HG02943 (cell line): ENCODE results near the gene ATP9B.
"Not testable (repeated sequence)": the region's sequence is repeated elsewhere in the genome, so short reads cannot be mapped to it uniquely, and the experiment has no call there.

Experiments used
- ATAC-seq: cut with Tn5 transposase; IDR thresholded peaks from one replicate; pipeline ENCODE4 v1.9.1; 2021; ENCODE audit warnings: mild to moderate bottlenecking, low read depth, moderate library complexity; ENCODE audit not compliant: unreplicated experiment

The ATP9B gene

DNA sequence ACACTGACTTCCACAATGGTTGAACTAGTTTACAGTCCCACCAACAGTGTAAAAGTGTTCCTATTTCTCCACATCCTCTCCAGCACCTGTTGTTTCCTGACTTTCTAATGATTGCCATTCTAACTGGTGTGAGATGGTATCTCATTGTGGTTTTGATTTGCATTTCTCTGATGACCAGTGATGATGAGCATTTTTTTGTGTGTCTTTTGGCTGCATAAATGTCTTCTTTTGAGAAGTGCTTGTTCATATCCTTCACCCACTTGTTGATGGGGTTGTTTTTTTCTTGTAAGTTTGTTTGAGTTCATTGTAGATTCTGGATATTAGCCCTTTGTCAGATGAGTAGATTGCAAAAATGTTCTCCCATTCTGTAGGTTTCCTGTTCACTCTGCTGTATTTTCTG lies 202.6 kb downstream of the ATP9B start:
- ATAC-seq: not testable (repeated sequence)

- no peak for ATAC-seq
Measured at GRCh38 chr18:79272916-79273315, 203.7 kb downstream of the ATP9B start.

DNA sequence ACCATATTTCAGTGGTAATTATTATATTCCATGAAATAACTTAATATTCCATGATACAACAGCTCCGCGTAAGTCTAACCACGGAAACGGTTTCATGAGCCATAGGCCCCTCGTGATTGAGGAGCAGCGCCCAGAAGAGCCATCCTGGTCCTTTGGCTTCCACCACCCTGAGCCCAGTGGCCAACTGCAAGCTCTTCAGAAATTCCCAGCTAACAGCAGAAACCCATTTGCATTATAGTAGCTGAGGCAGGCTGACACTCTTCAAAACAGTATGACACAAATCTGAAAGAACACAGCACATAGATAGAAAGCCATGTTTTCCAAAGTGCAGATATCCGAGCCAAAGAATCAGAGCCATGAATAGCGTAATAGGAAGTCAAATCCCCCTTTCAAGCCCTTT lies 205.6 kb downstream of the ATP9B start:
- no peak for ATAC-seq

GRCh38 chr18:79275461-79275860 lies 206.3 kb downstream of the ATP9B start:
- ATAC-seq: no peak

DNA sequence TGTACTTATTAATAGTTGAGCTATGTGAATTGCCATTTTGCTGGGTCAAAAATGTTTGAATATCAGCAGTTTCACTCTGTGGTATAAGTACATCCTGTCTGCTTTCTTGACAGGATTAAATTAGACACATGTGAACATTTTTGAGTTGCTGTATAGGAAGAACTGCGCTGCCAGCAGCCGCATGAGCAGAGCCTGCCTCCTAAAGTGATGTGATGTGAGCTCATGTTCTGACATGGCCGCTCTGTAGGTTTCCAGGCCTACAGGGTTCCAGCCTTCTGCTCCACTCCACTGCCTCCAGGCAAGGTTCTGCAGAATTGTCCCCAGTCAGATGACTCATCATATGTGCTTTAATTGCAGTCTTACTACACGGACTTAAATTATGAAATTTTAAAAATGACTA lies 206.8 kb downstream of the ATP9B start:
- ATAC-seq: no peak

DNA sequence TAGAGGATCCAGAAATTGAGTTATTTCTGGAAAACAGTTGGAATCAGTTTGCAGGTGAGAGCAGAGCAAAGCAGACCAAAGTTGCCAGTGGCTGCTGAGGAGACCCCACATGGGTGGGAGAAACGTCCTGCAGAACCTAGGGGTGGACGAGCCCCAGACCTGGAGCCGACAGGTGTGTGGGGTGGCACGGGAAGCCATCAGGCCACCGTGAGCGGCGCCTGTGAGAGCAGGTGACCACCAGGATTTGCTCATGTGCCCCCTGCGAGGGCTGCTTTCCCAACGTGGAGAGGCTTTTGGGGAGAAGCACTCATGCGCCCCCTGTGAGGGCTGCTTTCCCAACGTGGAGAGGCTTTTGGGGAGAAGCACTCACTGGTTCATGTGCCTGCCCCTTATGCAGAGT lies 209.7 kb downstream of the ATP9B start:
- no peak for ATAC-seq

- ATAC-seq: no peak
Measured at GRCh38 chr18:79283131-79283810, 214.1 kb downstream of the ATP9B start.

- no peak for ATAC-seq
Measured at GRCh38 chr18:79283929-79284328, 214.7 kb downstream of the ATP9B start.

GRCh38 chr18:79285191-79285590 lies 216.0 kb downstream of the ATP9B start:
- ATAC-seq: not testable (repeated sequence)

DNA sequence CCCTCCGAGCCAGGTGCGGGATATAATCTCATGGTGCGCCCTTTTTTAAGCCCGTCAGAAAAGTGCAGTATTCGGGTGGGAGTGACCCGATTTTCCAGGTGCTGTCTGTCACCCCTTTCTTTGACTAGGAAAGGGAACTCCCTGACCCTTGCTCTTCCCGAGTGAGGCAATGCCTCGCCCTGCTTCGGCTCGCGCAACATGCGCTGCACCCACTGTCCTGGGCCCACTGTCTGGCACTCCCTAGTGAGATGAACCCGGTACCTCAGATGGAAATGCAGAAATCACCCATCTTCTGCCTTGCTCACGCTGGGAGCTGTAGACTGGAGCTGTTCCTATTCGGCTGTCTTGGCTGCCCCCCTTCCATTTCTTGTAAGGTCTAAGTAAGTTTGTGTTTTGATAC lies 221.2 kb downstream of the ATP9B start:
- not testable (repeated sequence) for ATAC-seq

DNA sequence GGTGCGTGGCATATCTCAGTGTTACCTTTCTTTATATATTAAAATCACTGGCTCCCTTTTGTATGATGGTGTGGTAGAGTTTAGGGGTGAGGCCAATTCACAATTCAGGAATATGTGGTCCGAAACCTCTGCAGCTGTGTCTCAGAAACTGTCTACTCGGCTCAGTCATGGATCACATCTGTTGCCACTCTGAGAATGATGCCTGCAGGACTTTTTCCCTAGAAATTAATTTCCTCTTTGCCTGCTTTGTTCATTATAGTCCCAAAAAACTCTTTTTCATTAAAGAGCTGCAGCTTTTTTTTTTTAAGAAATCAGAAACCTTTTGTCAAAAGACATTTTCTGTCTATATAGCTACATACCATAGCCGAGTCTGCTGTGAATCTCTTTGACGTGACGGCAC lies 221.7 kb downstream of the ATP9B start:
- no peak for ATAC-seq

GRCh38 chr18:79294235-79294634 lies 225.0 kb downstream of the ATP9B start:
- no peak for ATAC-seq

DNA sequence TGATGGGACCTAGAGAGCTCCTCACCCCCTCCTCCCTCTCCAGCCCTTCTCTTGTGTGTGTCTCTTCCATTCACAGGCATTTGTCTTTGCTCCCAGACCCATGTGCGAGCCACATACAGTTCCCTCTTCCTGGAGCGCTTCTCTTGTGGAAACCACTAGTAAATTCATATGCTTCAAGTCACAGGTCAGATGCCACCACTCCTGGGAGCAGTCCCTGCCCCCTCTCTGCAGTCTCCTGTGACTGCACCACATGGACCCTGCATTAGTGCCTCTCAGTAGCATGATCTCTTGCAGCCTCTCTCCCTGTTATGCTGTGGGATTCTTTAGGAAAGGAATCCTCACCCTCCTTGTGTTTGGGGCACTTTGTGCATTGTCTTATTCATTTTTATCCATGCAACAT lies 230.1 kb downstream of the ATP9B start:
- ATAC-seq: no peak

GRCh38 chr18:79299711-79300110 lies 230.5 kb downstream of the ATP9B start:
- no peak for ATAC-seq

DNA sequence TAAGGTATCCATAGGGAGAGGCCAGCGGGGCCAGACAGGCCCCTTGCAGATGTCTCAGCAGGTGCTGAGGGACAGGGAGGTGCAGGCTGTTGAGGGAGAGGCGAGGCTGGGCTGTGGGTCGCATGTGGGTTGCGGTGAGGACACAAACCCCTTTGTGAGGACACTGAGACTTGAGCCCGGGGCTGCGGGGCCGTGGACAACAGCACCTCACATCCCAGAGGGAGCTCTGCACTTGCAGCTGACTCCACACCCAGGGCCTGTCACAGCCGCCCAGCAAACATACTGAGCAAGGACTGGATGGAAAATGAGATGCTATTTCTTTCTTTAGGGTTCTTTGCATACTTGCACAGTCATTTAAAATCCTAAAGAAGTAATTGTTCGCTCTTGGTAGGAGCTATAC lies 231.2 kb downstream of the ATP9B start:
- no peak for ATAC-seq

GRCh38 chr18:79302120-79302519 lies 232.9 kb downstream of the ATP9B start:
- ATAC-seq: no peak

GRCh38 chr18:79305911-79306310 lies 236.7 kb downstream of the ATP9B start:
- no peak for ATAC-seq

- no peak for ATAC-seq
Measured at GRCh38 chr18:79309614-79310358, 240.6 kb downstream of the ATP9B start.

DNA sequence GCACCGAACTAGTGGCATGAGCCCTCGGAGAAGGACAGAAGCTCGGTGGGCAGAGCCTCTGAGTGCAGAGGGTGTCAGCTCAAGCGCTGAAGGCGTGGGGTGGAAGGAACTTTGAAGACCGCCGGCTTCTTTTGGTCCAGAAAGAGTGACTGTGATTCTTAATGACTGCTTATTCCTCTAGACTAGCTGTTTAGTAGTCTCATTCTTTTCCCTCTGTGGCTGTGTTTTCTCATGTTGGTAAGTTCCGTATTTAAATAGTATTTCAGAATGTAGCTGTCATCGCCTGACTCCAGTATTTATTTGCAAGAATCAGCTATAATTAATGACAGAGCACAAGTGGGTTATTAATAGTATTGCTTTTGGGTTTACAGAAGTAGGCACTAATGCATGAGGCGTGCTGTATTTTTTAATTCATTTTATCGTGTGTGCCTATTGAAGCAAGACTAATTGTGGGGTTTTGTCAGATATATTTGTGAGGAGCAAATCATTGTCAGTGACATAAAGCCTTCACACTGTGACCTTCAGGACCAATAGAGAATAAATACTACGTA lies 245.7 kb downstream of the ATP9B start:
- no peak for ATAC-seq

- ATAC-seq: no peak
Measured at GRCh38 chr18:79315596-79315995, 246.4 kb downstream of the ATP9B start.

DNA sequence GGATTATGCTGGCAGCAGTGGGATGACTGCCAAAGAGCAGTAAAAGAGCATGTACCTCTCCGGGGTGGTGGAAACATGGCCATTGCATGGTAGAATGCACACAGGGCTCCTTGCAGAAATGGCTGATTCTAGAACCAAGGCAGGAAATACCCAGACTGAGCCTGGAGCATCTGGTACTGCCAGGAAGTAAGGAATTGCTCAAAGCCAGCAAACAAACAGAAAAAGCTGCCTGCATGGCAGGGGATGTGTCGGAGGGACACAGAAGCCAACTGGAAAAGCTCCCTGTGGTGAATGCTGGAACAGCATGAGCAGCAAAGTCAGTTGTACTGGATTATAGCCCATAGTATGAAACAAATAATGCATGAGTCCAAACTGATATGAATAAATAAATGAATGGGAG lies 248.5 kb downstream of the ATP9B start:
- no peak for ATAC-seq

GRCh38 chr18:79318142-79318673 lies 249.0 kb downstream of the ATP9B start:
- no peak for ATAC-seq
